ENCODE results near the gene PPM1F.

Gene PPM1F

GRCh38 chr22:21968452-21969129, 15.9 kb upstream of the PPM1F start:
- no peak overlapping the region for H3K9ac ChIP-seq (ENCODE audit: low read depth, low read length, poor library complexity)
- no peak overlapping the region for H4K8ac ChIP-seq (ENCODE audit: low read depth, low read length)
- DNase-seq (ENCODE audit: low spot score): no peak
- H2BK5ac ChIP-seq (ENCODE audit: low read length): no peak overlapping the region
- H4K91ac ChIP-seq (ENCODE audit: low read depth, low read length, poor library complexity): no peak overlapping the region
- peaks cover 0 to 5% of the 10 kb centered on the region in 2 donors for H3K9me3 ChIP-seq (replicated peaks in 1 of 2; ENCODE audit: control insufficient read depth in 2 of 2, insufficient read depth in 1 of 2, low read depth in 1 of 2, low read length in 2 of 2)
- no peaks in the 10 kb centered on the region for H3K4me1 ChIP-seq (ENCODE audit: control insufficient read depth in 2 of 2, insufficient read depth in 1 of 2, low read depth in 1 of 2, low read length in 2 of 2)
- no peak overlapping the region for H3K18ac ChIP-seq (ENCODE audit: low read length)
- H3K4me3 ChIP-seq (ENCODE audit: low read length in 2 of 2): no peak overlapping the region
- no peak overlapping the region for H2BK120ac ChIP-seq (ENCODE audit: low read depth, low read length)
- H3K14ac ChIP-seq (ENCODE audit: low read length): no peak overlapping the region
- no peak overlapping the region for H2BK15ac ChIP-seq (ENCODE audit: low read length)
- H3K4me2 ChIP-seq (ENCODE audit: insufficient read depth, low read length, poor library complexity, severe bottlenecking): no peak overlapping the region
- no CpG with 5 or more reads among the region's 5 CpGs for WGBS, 2 donors (ENCODE audit: extremely low coverage in 2 of 2, insufficient read length in 2 of 2, insufficient replicate concordance in 1 of 2)
- H2BK12ac ChIP-seq (ENCODE audit: low read length): no peak overlapping the region
- peaks cover 70 to 95% of the 10 kb centered on the region in 2 donors for H3K36me3 ChIP-seq (replicated peaks in 1 of 2; ENCODE audit: control insufficient read depth in 2 of 2, insufficient read depth in 2 of 2, low read length in 2 of 2)
- H3K79me1 ChIP-seq (ENCODE audit: low read depth, low read length): peaks cover 2% of the 10 kb centered on the region
- no peak overlapping the region for H3K23ac ChIP-seq (ENCODE audit: low read depth, low read length, poor library complexity)
- H2AK5ac ChIP-seq (ENCODE audit: low read depth, low read length): no peak overlapping the region
- no peak overlapping the region for H2AFZ ChIP-seq (ENCODE audit: low read length)
- H3K27ac ChIP-seq (replicated peaks; ENCODE audit: low read length): no peak overlapping the region
- no peaks in the 10 kb centered on the region for H3K27me3 ChIP-seq (ENCODE audit: control insufficient read depth in 3 of 3, insufficient read depth in 3 of 3, low read depth in 1 of 3, low read length in 3 of 3)
- no peak overlapping the region for H3K4ac ChIP-seq (ENCODE audit: low read length)

- no peak overlapping the region for H3K23ac ChIP-seq (ENCODE audit: low read depth, low read length, poor library complexity)
- H2AFZ ChIP-seq (ENCODE audit: low read length): no peak overlapping the region
- WGBS, 2 donors (ENCODE audit: extremely low coverage in 2 of 2, insufficient read length in 2 of 2, insufficient replicate concordance in 1 of 2): no CpG with 5 or more reads among the region's 7 CpGs
- no peak overlapping the region for H3K9ac ChIP-seq (ENCODE audit: low read depth, low read length, poor library complexity)
- no peak overlapping the region for H2BK12ac ChIP-seq (ENCODE audit: low read length)
- H3K79me1 ChIP-seq (ENCODE audit: low read depth, low read length): peaks cover 2% of the 10 kb centered on the region
- H2AK5ac ChIP-seq (ENCODE audit: low read depth, low read length): no peak overlapping the region
- H3K18ac ChIP-seq (ENCODE audit: low read length): no peak overlapping the region
- H3K9me3 ChIP-seq (replicated peaks in 1 of 2; ENCODE audit: control insufficient read depth in 2 of 2, insufficient read depth in 1 of 2, low read depth in 1 of 2, low read length in 2 of 2): peaks cover 0 to 5% of the 10 kb centered on the region in 2 donors
- H4K91ac ChIP-seq (ENCODE audit: low read depth, low read length, poor library complexity): no peak overlapping the region
- no peaks in the 10 kb centered on the region for H3K27me3 ChIP-seq (ENCODE audit: control insufficient read depth in 3 of 3, insufficient read depth in 3 of 3, low read depth in 1 of 3, low read length in 3 of 3)
- H4K8ac ChIP-seq (ENCODE audit: low read depth, low read length): no peak overlapping the region
- H2BK5ac ChIP-seq (ENCODE audit: low read length): no peak overlapping the region
- no peak overlapping the region for H3K4ac ChIP-seq (ENCODE audit: low read length)
- no peaks in the 10 kb centered on the region for H3K4me1 ChIP-seq (ENCODE audit: control insufficient read depth in 2 of 2, insufficient read depth in 1 of 2, low read depth in 1 of 2, low read length in 2 of 2)
- H3K14ac ChIP-seq (ENCODE audit: low read length): no peak overlapping the region
- H2BK15ac ChIP-seq (ENCODE audit: low read length): no peak overlapping the region
- no peak overlapping the region for H3K4me2 ChIP-seq (ENCODE audit: insufficient read depth, low read length, poor library complexity, severe bottlenecking)
- H3K27ac ChIP-seq (replicated peaks; ENCODE audit: low read length): no peak overlapping the region
- peaks cover 70 to 96% of the 10 kb centered on the region in 2 donors for H3K36me3 ChIP-seq (replicated peaks in 1 of 2; ENCODE audit: control insufficient read depth in 2 of 2, insufficient read depth in 2 of 2, low read length in 2 of 2)
- H2BK120ac ChIP-seq (ENCODE audit: low read depth, low read length): no peak overlapping the region
- DNase-seq (ENCODE audit: low spot score): no peak
- no peak overlapping the region for H3K4me3 ChIP-seq (ENCODE audit: low read length in 2 of 2)
Measured at GRCh38 chr22:21967693-21968271, 15.1 kb upstream of the PPM1F start.

- Histone ChIP-seq H3K18ac (ENCODE audit: low read length) (no peak overlapping the region), H2BK15ac (ENCODE audit: low read length) (no peak overlapping the region), H3K4me2 (ENCODE audit: insufficient read depth, low read length, poor library complexity, severe bottlenecking) (no peak overlapping the region), H3K79me1 (ENCODE audit: low read depth, low read length) (peaks cover 2% of the 10 kb centered on the region), H3K14ac (ENCODE audit: low read length) (no peak overlapping the region), H2BK5ac (ENCODE audit: low read length) (no peak overlapping the region), H3K4ac (ENCODE audit: low read length) (no peak overlapping the region), H2BK120ac (ENCODE audit: low read depth, low read length) (no peak overlapping the region), H2BK12ac (ENCODE audit: low read length) (no peak overlapping the region), H3K27me3 (ENCODE audit: control insufficient read depth in 3 of 3, insufficient read depth in 3 of 3, low read depth in 1 of 3, low read length in 3 of 3) (no peaks in the 10 kb centered on the region), H2AFZ (ENCODE audit: low read length) (no peak overlapping the region), H3K27ac (replicated peaks; ENCODE audit: low read length) (no peak overlapping the region), H4K8ac (ENCODE audit: low read depth, low read length) (no peak overlapping the region), H3K4me1 (ENCODE audit: control insufficient read depth in 2 of 2, insufficient read depth in 1 of 2, low read depth in 1 of 2, low read length in 2 of 2) (no peaks in the 10 kb centered on the region), H3K9me3 (replicated peaks in 1 of 2; ENCODE audit: control insufficient read depth in 2 of 2, insufficient read depth in 1 of 2, low read depth in 1 of 2, low read length in 2 of 2) (peaks cover 0 to 5% of the 10 kb centered on the region in 2 donors), H2AK5ac (ENCODE audit: low read depth, low read length) (no peak overlapping the region), H4K91ac (ENCODE audit: low read depth, low read length, poor library complexity) (no peak overlapping the region), H3K23ac (ENCODE audit: low read depth, low read length, poor library complexity) (peak overlapping the region; percentile 36), H3K9ac (ENCODE audit: low read depth, low read length, poor library complexity) (no peak overlapping the region), H3K4me3 (ENCODE audit: low read length in 2 of 2) (peak overlapping the region in 1 of 2 donors; percentile 9), H3K36me3 (replicated peaks in 1 of 2; ENCODE audit: control insufficient read depth in 2 of 2, insufficient read depth in 2 of 2, low read length in 2 of 2) (peaks cover 75 to 96% of the 10 kb centered on the region in 2 donors)
- DNase-seq (ENCODE audit: low spot score): no peak
- WGBS, 2 donors (ENCODE audit: extremely low coverage in 2 of 2, insufficient read length in 2 of 2, insufficient replicate concordance in 1 of 2): no CpG with 5 or more reads among the region's 16 CpGs
Measured at GRCh38 chr22:21966643-21967516, 14.2 kb upstream of the PPM1F start.

GRCh38 chr22:21965762-21966288, 13.2 kb upstream of the PPM1F start:
- no peaks in the 10 kb centered on the region for H3K27me3 ChIP-seq (ENCODE audit: control insufficient read depth in 3 of 3, insufficient read depth in 3 of 3, low read depth in 1 of 3, low read length in 3 of 3)
- H3K4me1 ChIP-seq (ENCODE audit: control insufficient read depth in 2 of 2, insufficient read depth in 1 of 2, low read depth in 1 of 2, low read length in 2 of 2): no peaks in the 10 kb centered on the region
- no peak overlapping the region for H3K23ac ChIP-seq (ENCODE audit: low read depth, low read length, poor library complexity)
- H2BK12ac ChIP-seq (ENCODE audit: low read length): no peak overlapping the region
- H3K9me3 ChIP-seq (replicated peaks in 1 of 2; ENCODE audit: control insufficient read depth in 2 of 2, insufficient read depth in 1 of 2, low read depth in 1 of 2, low read length in 2 of 2): peaks cover 0 to 3% of the 10 kb centered on the region in 2 donors
- H2BK120ac ChIP-seq (ENCODE audit: low read depth, low read length): no peak overlapping the region
- peaks cover 2% of the 10 kb centered on the region for H3K79me1 ChIP-seq (ENCODE audit: low read depth, low read length)
- no peak overlapping the region for H2BK15ac ChIP-seq (ENCODE audit: low read length)
- DNase-seq (ENCODE audit: low spot score): no peak
- peaks cover 71 to 96% of the 10 kb centered on the region in 2 donors for H3K36me3 ChIP-seq (replicated peaks in 1 of 2; ENCODE audit: control insufficient read depth in 2 of 2, insufficient read depth in 2 of 2, low read length in 2 of 2)
- no peak overlapping the region for H3K18ac ChIP-seq (ENCODE audit: low read length)
- no peak overlapping the region for H4K91ac ChIP-seq (ENCODE audit: low read depth, low read length, poor library complexity)
- no peak overlapping the region for H3K4ac ChIP-seq (ENCODE audit: low read length)
- H3K27ac ChIP-seq (replicated peaks; ENCODE audit: low read length): no peak overlapping the region
- WGBS, 2 donors (ENCODE audit: extremely low coverage in 2 of 2, insufficient read length in 2 of 2, insufficient replicate concordance in 1 of 2): no CpG with 5 or more reads among the region's 6 CpGs
- no peak overlapping the region for H4K8ac ChIP-seq (ENCODE audit: low read depth, low read length)
- no peak overlapping the region for H3K4me2 ChIP-seq (ENCODE audit: insufficient read depth, low read length, poor library complexity, severe bottlenecking)
- no peak overlapping the region for H3K9ac ChIP-seq (ENCODE audit: low read depth, low read length, poor library complexity)
- no peak overlapping the region for H2BK5ac ChIP-seq (ENCODE audit: low read length)
- H2AFZ ChIP-seq (ENCODE audit: low read length): no peak overlapping the region
- no peak overlapping the region for H3K4me3 ChIP-seq (ENCODE audit: low read length in 2 of 2)
- H3K14ac ChIP-seq (ENCODE audit: low read length): no peak overlapping the region
- no peak overlapping the region for H2AK5ac ChIP-seq (ENCODE audit: low read depth, low read length)

All from neuronal stem cell (in vitro differentiated cells).